ENCODE data around the gene TRIM29. TPM values are rescaled to one million over a fixed set of nuclear protein-coding genes. Genes with fewer than 3 reads are reported as not detected.

The TRIM29 gene
- total and polyA plus RNA-seq, 4 donors = 4.4 to 26.6 (median 16.9) TPM

GRCh38 chr11:120106354-120107150 is 31.4 kb downstream of the TRIM29 start:
- Histone ChIP-seq H3K9ac (ENCODE audit: insufficient read depth in 1 of 2, low read length in 2 of 2) (no peak overlapping the region), H3K27me3 (ENCODE audit: control insufficient read depth in 3 of 3, insufficient read depth in 3 of 3, low read length in 2 of 3) (peaks cover 0 to 6% (median 4%) of the 10 kb centered on the region in 3 donors), H3K4me3 (no peak overlapping the region), H3K36me3 (ENCODE audit: control insufficient read depth in 4 of 4, insufficient read depth in 4 of 4, low read length in 4 of 4) (no peaks in the 10 kb centered on the region), H3K9me3 (ENCODE audit: control insufficient read depth in 4 of 4, insufficient read depth in 3 of 4, low read length in 3 of 4) (peaks cover 0 to 2% (median 0%) of the 10 kb centered on the region in 4 donors), H3K4me1 (ENCODE audit: control insufficient read depth in 5 of 5, insufficient read depth in 5 of 5, low read length in 5 of 5) (no peaks in the 10 kb centered on the region), H3K27ac (ENCODE audit: low read depth in 1 of 2, low read length in 1 of 2) (no peak overlapping the region)
- WGBS, 2 donors = 83 to 89% methylated on average over 11 of the region's 11 CpGs
- no peak for ATAC-seq (ENCODE audit: insufficient read depth, low FRiP score)
- TF ChIP-seq, protein P1, sequence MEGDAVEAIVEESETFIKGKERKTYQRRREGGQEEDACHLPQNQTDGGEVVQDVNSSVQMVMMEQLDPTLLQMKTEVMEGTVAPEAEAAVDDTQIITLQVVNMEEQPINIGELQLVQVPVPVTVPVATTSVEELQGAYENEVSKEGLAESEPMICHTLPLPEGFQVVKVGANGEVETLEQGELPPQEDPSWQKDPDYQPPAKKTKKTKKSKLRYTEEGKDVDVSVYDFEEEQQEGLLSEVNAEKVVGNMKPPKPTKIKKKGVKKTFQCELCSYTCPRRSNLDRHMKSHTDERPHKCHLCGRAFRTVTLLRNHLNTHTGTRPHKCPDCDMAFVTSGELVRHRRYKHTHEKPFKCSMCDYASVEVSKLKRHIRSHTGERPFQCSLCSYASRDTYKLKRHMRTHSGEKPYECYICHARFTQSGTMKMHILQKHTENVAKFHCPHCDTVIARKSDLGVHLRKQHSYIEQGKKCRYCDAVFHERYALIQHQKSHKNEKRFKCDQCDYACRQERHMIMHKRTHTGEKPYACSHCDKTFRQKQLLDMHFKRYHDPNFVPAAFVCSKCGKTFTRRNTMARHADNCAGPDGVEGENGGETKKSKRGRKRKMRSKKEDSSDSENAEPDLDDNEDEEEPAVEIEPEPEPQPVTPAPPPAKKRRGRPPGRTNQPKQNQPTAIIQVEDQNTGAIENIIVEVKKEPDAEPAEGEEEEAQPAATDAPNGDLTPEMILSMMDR (IDR thresholded peaks at IDR 0.05; ENCODE audit: control extremely low read depth, extremely low read depth) = no peak
- no peak for DNase-seq

GRCh38 chr11:120105576-120105975 is 32.3 kb downstream of the TRIM29 start:
- no peak overlapping the region for H3K4me3 ChIP-seq
- ATAC-seq (ENCODE audit: insufficient read depth, low FRiP score) (no peak), DNase-seq (no peak)
- H3K27ac ChIP-seq (ENCODE audit: low read depth in 1 of 2, low read length in 1 of 2) = no peak overlapping the region
- H3K27me3 ChIP-seq (ENCODE audit: control insufficient read depth in 3 of 3, insufficient read depth in 3 of 3, low read length in 2 of 3) = peaks cover 0 to 6% (median 4%) of the 10 kb centered on the region in 3 donors
- TF ChIP-seq, protein P1 (IDR thresholded peaks at IDR 0.05; ENCODE audit: control extremely low read depth, extremely low read depth) = no peak
- H3K4me1 ChIP-seq (ENCODE audit: control insufficient read depth in 5 of 5, insufficient read depth in 5 of 5, low read length in 5 of 5) = no peaks in the 10 kb centered on the region
- 59 to 80% methylated on average over 6 of the region's 6 CpGs for WGBS, 2 donors
- peaks cover 0 to 2% (median 0%) of the 10 kb centered on the region in 4 donors for H3K9me3 ChIP-seq (ENCODE audit: control insufficient read depth in 4 of 4, insufficient read depth in 3 of 4, low read length in 3 of 4)
- H3K9ac ChIP-seq (ENCODE audit: insufficient read depth in 1 of 2, low read length in 2 of 2) = no peak overlapping the region
- H3K36me3 ChIP-seq (ENCODE audit: control insufficient read depth in 4 of 4, insufficient read depth in 4 of 4, low read length in 4 of 4) = no peaks in the 10 kb centered on the region

GRCh38 chr11:120104041-120104565 is 33.8 kb downstream of the TRIM29 start:
- TF ChIP-seq, protein P1 (IDR thresholded peaks at IDR 0.05; ENCODE audit: control extremely low read depth, extremely low read depth) = no peak
- Histone ChIP-seq H3K27ac (ENCODE audit: low read depth in 1 of 2, low read length in 1 of 2) (no peak overlapping the region), H3K4me1 (ENCODE audit: control insufficient read depth in 5 of 5, insufficient read depth in 5 of 5, low read length in 5 of 5) (no peaks in the 10 kb centered on the region), H3K9me3 (ENCODE audit: control insufficient read depth in 4 of 4, insufficient read depth in 3 of 4, low read length in 3 of 4) (peaks cover 0 to 2% (median 0%) of the 10 kb centered on the region in 4 donors), H3K9ac (ENCODE audit: insufficient read depth in 1 of 2, low read length in 2 of 2) (no peak overlapping the region), H3K4me3 (no peak overlapping the region), H3K36me3 (ENCODE audit: control insufficient read depth in 4 of 4, insufficient read depth in 4 of 4, low read length in 4 of 4) (no peaks in the 10 kb centered on the region), H3K27me3 (ENCODE audit: control insufficient read depth in 3 of 3, insufficient read depth in 3 of 3, low read length in 2 of 3) (peaks cover 0 to 6% (median 4%) of the 10 kb centered on the region in 3 donors)
- ATAC-seq (ENCODE audit: insufficient read depth, low FRiP score) = no peak
- 73 to 74% methylated on average over 15 of the region's 15 CpGs for WGBS, 2 donors
- DNase-seq = no peak
